ENCODE results near the gene CCDC195.

Gene CCDC195

GRCh38 chr2:224716201-224716600 is at the start of gene CCDC195:
Gene CCDC195, minus strand, starts transcription at chr2:224716365. Its CDS starts 0 bp downstream, at chr2:224716365.
- DNase-seq, result no peak

- no peak for DNase-seq
Observed at GRCh38 chr2:224764565-224765236, 48.5 kb upstream of the CCDC195 start.

GRCh38 chr2:224757934-224758548 is 41.9 kb upstream of the CCDC195 start:
- DNase-seq, result no peak

- DNase-seq, result peak; percentile 2
Observed at GRCh38 chr2:224753743-224754540, 37.8 kb upstream of the CCDC195 start.

- DNase-seq, result no peak
Observed at GRCh38 chr2:224751996-224752698, 36.0 kb upstream of the CCDC195 start.

- no peak for DNase-seq
Observed at GRCh38 chr2:224749136-224749535, 33.0 kb upstream of the CCDC195 start.

GRCh38 chr2:224747765-224748164 is 31.6 kb upstream of the CCDC195 start:
- no peak for DNase-seq

GRCh38 chr2:224736227-224736626 is 20.1 kb upstream of the CCDC195 start:
- DNase-seq, result no peak

- no peak for DNase-seq
Observed at GRCh38 chr2:224734949-224735348, 18.8 kb upstream of the CCDC195 start.

GRCh38 chr2:224731665-224732064 is 15.5 kb upstream of the CCDC195 start:
- no peak for DNase-seq

GRCh38 chr2:224729435-224729834 is 13.3 kb upstream of the CCDC195 start:
- DNase-seq, result no peak

GRCh38 chr2:224724331-224724730 is 8.2 kb upstream of the CCDC195 start:
- DNase-seq, result no peak

- DNase-seq, result no peak
Observed at GRCh38 chr2:224723586-224724217, 7.5 kb upstream of the CCDC195 start.

- DNase-seq, result no peak
Observed at GRCh38 chr2:224722770-224723169, 6.6 kb upstream of the CCDC195 start.

GRCh38 chr2:224722250-224722649 is 6.1 kb upstream of the CCDC195 start:
- DNase-seq, result no peak

GRCh38 chr2:224716921-224717320 is 756 bp upstream of the CCDC195 start:
- no peak for DNase-seq

- DNase-seq, result no peak
Observed at GRCh38 chr2:224711859-224712665, 4.1 kb downstream of the CCDC195 start.

GRCh38 chr2:224711381-224711780 is 4.8 kb downstream of the CCDC195 start:
- DNase-seq, result no peak

- DNase-seq, result no peak
Observed at GRCh38 chr2:224709301-224709700, 6.9 kb downstream of the CCDC195 start.

- no peak for DNase-seq
Observed at GRCh38 chr2:224694502-224694901, 21.7 kb downstream of the CCDC195 start.

- DNase-seq, result no peak
Observed at GRCh38 chr2:224691563-224691962, 24.6 kb downstream of the CCDC195 start.

GRCh38 chr2:224690868-224691267 is 25.3 kb downstream of the CCDC195 start:
- no peak for DNase-seq

All from T1000 (cell line).